NCI-H524 treated with DMSO at 0.1 percent for 48 hours (cell line): ENCODE measurements around the gene TMEM253.

Source experiments
- DNase-seq: peaks from one replicate; lab custom pipeline; 2025; lab: John Stamatoyannopoulos, UW

The TMEM253 gene

DNA sequence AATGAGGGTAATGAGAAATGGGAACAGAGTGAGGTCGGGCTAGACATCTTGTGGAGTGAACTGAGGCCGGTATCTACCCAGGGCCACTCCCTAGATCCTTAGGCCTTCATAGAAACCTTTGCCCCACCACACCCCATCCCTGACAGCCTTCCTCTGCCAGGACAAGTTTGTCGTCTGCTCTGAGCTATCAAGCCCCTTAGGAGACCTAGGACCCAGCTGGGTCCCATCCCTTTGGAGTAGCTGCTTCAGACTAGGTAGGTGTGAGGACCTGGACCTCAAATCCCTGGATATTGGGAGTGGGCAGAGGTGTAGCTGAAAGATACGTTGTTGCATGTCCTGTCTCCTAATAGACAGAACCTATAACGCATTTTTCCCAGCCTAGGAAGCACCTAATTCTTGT is at the start of gene TMEM253:
Gene TMEM253, plus strand, starts transcription at position 136 of the 400 bp plus-strand sequence. CDS start 278 bp downstream, outside the sequence.
- DNase-seq = no peak

DNA sequence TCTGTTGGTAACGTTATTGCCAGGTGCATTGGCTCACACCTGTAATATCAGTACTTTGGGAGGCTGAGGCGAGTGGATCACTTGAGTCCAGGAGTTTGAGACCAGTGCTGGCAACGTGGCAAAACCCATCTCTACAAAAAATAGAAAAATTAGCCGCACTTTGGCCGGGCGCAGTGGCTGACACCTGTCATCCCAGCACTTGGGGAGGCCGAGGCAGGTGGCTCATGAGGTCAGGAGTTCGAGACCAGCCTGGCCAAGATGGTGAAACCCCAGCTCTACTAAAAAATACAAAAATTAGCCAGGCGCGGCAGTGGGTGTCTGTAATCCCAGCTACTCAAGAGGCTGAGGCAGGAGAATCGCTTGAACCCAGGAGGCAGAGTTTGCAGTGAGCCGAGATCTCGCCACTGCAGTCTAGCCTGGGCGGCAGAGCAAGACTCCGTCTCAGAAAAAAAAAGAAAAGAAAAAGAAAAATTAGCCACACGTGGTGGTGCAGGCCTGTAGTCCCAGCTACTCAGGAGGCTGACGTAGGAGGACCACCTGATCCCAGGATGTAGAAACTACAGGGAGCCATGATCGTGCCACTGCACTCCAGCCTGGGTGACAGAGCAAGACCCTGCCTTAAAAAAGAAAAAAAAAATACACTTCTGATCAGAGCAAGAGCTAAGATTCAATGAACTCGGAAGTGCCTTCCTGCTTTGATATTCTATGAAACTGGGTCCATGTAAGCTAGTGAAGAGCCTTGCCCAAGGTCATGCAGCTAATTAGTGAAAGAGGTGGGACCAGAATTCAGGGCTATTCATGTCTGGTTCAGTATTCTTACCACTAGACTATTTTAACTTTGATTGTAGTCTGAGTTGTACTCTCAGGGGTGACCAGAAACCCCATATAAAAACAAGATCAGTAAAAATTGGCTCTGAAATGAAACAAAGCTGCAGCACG is 47.4 kb upstream of the TMEM253 start:
- no peak for DNase-seq

DNA sequence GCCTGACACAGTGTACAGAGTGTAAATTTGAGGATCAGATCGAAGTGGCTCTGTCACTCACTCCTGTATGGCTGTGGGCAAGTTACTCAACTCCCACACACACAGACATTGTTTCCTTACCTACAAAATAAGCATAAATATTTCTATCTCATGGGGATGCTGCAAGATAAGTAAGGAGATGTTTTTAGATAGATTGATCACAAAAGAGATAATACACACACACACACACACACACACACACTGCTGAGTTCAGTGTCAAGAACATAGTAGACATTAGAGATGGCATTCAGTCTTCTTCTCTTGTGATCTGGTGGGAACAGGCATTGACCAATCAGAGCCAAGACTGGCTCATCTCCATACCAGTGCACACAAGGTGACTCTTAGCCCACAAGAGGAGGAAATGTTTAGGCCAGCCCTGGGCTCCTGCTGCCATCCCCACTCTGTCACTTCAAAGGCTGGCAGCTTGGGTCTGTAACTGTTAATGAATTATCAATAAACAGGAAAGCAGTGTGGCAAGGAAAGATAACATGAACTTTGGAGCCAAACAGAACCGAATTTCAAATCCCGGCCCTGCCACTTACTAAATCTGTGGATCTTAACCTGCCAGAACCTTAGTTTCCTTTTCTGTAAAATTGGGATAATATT is 46.6 kb upstream of the TMEM253 start:
- DNase-seq = no peak

DNA sequence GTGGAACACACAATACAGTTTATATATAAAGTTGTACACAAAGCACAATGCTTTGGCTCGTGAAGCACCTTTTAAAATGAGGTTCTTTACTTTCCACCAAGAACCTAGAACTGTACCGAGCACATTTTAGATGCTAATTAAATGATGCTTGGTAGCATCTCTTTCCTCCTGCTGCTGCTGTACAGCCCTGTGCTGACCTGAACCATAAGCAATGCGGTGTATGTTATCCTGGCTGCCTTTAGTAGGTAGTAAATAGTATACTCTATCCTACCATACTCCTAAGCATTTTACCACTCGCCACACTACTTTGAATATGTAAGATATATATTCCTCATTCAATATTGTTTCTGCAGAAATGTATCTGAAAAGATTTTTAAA is 46.1 kb upstream of the TMEM253 start:
- no peak for DNase-seq

DNA sequence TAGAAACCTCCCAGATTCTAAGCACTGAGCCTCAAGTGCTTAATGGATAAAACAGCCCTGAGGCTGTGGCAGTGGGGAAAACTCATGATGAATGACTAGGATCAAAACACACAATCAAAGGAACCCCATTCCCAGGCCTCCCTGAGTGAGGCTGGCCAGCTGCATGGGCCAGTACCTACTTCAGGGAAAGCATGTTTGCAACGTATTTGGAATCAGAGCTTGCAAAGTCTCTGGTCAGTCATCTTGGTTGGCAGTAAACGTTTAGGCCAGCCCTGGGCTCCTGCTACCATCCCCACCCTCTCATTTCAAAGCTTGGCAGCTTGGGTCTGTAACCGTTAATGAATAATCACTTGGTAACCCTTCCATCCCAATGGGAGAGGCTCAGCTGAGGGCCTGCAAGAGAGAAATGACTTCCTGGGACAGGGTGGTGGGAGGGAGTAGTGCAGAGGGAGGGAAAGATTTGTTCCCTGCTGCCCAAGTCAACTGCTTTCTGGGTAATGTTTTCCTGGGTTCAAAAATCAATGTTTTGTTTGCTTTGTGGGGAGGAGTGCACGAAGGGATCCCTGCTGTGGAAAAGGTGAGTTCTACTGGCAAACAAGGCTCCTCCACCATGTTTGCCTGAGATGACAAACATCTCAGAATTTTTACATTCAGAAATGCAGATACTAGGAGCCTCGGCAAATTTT is 45.3 kb upstream of the TMEM253 start:
- no peak for DNase-seq

DNA sequence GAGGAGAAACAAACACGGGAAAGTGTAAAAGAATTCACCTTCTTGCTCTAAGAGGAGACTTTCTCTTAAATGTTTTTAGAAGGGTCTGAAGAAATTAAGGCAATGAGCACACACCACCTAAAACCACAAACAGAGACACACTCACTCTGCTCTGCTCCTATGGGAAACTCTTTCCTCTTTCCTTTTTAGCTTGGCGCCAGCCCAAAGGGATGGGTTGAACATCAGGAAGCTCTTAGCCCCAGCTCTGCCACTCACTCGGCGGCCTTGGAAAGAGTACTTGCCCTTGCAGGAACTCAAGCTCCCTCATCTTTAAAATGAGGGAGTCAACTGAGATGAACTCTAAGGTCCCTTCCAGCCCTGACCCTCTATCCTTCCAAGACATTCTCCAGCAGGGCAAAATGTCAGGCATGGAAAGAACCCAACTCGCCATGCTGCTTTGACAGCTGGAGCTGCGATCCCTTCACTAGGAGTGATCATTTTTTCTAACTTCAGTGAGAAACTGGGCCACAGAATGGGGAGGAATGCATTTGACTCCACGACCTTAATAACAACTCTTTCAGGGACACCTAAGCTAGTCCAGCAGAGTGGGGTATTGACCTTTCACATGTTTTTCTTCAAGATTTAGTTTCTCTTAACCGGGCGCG is 44.2 kb upstream of the TMEM253 start:
- no peak for DNase-seq

DNA sequence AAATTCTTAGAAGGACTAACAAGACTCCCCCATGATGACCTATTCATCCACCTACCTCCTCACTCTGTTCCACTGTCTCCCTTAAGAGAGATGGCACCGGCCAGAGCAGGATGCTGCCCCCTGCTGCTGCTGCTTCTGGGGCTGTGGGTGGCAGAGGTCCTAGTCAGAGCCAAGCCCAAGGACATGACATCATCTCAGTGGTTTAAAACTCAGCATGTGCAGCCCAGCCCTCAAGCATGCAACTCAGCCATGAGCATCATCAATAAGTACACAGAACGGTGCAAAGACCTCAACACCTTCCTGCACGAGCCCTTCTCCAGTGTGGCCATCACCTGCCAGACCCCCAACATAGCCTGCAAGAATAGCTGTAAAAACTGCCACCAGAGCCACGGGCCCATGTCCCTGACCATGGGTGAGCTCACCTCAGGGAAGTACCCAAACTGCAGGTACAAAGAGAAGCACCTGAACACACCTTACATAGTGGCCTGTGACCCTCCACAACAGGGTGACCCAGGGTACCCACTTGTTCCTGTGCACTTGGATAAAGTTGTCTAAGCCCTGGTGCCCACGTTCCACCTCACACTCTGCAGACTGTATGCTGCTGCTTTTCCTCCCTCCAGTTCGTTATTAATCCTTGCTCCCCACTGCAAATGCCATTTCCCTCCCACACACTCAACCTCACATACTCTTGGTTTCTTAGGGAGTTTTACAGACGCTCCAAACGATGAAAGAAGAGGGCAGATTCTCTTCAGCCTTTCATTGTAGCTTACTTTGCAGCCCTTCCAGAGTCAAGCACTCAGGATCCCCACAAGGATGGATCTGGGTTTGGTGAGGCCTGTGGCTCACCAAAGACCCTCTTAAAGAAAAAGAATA is 42.8 kb upstream of the TMEM253 start, which contains the start of gene RNASE8:
Gene RNASE8, plus strand, starts transcription at position 20 of the 873 bp plus-strand sequence. Its CDS starts 71 bp downstream, at position 91.
- no peak for DNase-seq

DNA sequence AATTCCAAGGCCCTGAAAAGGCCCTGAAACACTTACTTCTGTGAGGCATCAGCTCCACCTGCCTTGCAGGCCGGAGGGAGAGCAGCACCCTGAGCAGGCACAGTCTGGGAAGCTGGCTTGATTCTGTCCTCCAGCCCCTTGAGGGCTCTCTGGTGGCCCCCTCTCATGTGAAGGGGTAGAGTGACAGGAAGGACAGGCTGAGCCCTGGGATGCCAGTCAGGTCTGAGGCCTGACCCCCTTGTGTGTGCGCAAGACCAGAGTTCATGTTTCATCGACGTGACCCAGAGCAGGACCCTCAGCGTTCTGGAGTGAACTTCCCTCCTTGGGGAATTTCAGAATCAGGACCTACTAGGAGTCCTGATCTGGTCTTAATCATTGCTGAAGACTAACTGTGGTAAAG is 42.0 kb upstream of the TMEM253 start:
- no peak for DNase-seq

DNA sequence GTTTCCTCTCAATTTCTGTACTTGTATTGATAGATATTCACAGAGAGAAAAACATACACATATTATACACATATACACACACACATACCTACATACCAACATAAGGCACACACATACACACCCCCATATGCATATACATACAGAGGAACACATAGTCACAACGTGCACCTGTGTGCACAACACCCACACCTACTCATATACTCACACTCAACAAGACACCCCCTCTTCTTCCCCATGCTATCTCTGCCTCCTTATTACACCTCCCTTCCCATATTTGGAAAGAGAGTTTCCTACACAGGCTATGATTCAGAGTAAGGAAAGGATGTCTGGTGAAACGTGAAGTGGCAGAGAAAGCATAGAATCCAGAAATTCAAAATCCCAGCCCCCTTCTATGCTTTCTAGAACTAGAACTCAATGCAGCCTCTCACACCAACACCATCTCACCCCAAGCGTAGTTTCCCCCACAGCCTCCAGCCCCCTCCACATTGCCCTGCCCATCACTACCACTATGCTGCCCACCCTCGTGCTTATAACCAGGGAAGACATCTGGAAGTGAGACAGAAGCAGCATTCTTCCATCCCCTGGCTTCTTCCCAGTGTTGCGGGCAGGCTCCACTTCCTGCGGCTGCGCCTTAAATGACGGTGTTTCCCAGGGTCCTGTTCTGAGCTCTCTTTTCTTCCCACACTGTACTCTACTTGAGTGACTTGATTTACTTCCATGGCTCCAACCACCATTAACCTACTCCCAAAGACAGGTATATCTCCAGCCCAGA is 40.8 kb upstream of the TMEM253 start:
- no peak for DNase-seq

DNA sequence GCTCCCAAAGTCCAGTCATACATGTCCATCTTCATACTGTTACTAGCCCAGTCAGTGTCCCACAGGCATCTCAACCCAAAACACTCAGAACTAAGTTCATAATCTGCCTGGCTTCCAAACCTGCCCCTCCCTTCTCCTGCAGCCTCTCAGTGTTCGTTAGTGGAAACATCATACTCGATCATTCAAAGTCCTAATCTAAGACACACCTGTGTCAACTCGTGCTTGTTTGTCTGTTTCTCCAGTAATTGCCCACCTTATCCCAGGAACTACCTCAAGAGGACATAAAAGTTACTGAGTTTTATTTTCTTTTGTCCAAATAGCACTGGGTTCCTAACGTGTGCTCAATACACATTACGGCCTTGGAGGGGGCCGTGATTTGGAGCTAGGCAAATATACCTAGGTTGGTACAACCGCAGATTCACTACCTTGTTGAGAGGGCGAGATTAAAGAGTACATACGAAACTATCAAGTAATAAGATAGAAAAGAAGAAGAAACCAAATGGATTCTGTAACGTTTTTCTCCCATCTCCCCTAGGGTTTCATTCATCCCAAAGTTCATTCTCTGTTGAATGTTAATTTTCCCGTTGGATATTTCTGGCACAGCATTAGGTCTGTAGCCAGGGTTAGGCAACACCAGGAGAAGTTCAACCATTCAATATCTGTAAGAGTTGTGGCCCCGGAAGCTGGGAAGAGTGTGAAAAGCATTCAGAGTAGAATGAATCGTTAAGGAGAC is 40.1 kb upstream of the TMEM253 start:
- no peak for DNase-seq

DNA sequence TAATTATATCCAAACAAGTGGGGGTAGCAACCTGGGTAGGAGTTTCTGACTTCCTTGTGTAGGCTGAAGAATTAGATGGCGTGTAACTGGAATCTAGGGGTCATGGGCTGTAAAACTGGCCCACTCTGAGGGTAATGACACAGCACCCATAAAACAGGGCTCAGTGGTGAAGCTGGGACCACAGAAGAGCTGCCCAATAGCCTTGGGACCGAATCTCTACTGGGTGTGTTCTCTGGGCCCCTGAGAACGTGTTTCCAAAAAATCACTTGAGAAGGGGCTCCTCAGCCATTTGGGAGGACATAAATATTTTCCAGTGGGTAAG is 39.6 kb upstream of the TMEM253 start:
- no peak for DNase-seq

DNA sequence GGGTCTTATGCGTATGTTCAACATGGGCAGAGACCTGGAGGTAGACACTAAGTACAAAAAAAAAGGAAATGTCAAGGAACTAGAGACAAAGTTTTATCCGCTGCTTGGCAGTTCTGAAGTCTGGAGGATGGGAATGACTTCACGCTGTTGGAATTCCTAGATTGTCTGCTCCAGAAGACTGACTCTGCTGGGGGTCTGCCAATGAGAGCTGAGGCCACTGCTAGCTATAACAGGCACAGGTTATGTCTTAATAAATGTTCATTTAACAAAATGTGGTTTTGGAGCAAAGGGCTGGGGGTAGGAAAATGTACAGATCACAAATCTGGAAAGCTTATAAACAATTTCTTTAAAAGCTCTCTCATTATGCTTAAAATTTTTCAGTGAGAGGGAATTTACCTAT is 37.4 kb upstream of the TMEM253 start:
- no peak for DNase-seq

DNA sequence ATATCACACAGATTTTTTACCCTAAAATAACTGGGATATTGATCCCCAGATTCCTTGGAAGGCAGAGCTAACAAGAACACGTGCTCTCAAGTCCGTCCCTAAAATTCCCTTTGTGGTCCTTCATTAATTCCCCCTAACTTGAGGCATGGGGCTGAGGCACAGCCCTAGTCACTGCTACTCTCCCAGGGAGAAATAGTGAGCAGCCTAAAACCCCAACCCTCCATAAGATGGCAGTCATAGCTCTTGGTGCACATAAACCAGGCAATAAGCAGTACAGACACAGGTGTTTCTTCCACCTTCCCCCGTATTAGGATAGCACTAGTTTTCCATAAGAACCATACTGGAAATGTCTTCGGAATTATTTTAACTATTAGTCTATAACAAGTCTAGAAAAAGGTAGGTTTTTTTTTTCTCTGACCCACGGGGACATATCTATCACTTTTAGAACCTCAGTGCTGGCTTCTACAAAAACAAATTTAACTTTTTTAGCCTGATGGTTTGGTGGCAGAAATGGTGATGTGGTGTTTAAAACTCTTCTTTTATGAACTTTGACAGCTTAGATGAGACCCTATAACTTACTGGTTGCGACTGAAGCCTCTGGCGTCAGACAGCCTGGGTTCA is 33.9 kb upstream of the TMEM253 start:
- peak; percentile 23 for DNase-seq

DNA sequence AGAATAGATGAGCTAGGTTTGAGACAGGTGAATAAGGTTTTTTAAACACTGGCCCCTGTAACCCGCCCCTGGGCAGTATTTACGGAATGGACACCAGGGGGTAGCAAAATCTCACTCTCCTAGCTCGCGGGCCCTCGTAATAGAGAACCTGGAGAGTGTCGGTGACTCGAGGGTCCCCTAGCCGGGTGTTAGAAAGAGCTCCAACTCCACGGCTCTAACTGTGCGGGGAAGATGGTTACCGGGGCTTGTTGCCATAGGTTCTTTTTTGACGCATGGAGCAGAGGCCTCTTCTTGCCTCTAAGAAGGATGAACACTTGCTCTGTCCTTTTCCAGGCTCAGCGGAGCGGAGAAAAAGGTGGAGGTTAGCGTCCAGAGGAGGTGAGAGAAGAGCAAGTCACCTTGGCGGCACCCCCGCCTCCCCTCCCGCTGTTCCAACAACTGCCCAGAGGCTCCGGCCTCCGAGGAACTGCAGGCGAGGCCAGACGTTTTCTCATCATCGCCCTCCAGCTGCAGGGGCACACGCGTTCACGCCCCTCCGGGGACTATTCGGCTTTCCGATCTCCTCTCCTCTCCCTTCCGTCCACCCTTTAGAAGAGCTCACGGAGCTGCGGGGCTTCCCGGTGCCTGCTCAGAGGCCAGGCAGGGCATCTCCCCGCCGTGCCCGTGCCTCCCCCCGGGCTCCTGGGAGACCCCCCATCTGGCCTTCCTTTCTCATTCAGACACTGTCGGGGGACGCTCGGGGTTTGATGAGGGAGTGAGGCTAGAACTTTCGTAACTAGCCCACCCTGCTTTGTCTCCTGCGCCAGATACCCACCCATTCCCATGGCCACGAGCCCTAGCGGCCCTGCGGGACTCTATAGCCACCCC is 32.1 kb upstream of the TMEM253 start:
- peak; percentile 56 for DNase-seq

DNA sequence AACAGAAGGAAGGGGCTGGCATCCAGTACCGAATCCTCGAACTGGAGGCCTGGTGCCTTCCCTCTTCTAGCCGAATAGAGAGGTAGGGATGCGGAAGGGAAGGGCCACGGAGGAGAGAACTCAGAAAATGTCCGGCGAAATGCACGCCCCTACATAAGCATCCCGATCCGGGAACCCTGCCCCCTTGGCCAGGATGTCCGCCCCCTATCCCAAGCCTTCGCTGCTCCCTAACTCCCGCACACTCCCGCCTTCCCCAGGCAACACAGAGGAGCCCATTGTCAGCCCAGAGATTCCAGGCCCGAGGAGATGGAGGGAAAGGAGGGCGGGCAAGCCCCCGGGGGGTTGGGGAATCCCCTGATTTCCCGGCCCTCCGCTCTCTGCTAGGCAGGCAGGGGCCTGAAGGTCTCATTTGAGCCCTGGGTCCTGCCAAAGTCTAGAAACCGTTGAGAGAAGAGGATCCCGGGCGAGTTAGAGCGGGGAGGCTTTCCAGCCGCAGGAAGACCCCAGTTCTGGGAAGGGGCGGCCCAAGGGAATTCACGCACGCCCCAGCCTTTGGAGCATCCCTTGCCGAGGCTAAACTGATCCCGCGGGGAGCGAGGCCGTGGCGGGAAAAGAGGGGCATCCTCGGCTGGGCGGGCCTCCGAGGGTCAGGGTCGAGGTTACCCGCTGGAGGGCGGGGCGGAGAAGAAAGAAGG is 31.3 kb upstream of the TMEM253 start:
- no peak for DNase-seq

DNA sequence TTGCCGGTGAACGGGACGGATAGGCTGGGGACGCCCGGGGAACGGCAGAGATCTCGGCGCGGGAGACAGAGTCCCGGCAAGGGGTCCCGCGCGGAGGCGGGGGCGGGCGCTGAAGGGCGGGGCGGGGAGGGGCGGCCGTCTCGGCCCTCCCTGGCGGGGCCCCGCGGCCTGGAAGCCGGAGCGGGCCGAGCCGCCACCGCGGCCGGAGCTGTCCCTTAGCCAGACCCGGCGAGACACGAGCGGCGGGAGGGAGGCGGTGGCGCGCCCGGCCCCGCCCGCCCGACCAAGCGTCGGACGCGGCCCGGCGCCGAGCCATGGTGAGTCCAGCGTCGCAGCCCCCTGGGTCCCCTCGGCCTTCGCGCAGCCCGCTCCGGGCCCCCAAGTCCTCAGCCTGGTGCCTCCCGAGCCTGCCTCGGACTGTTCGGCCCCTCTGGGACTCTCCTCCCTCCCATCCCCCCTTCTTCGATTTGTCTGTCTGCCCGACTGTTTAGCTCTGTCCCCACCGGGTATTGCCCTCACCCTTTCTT is 30.7 kb upstream of the TMEM253 start, which contains the start of gene ARHGEF40:
Gene ARHGEF40, plus strand, starts transcription at position 222 of the 527 bp plus-strand sequence. Its CDS starts 93 bp downstream, at position 315.
- DNase-seq = no peak

DNA sequence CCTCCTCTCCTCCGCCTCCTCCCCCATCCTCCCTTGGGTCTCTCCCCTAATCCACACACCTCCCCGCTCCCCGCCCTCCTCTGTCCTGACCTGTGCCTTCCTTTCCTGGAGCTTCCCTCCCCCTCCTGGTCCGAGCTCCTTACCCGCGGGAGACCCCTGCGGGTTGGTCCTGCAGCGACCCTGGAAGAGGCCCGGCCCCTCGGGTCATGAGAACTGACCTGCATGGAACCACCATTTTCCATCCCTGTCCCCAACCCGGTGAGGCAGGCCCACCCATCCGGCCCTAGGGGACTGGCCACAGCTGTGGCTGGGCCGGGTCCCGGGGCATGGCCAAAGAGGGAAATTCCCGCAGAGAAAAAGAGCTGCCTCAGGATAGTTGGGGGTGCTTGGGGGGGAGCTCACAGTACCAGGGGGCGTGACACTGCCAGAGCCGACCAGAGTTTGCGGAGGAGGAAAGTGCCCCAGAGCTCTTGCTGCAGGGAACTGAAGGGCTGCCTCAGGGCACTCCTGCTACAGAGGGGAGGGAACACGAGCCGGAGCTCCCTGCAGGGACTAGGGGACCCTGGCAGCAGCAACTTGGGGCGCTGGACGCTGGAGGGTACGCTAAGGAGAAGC is 30.1 kb upstream of the TMEM253 start:
- DNase-seq = no peak
